T-helper 22 cell (primary cell): Measurements from ENCODE around the gene HCCS.
"Not testable (repeated sequence)": the region's sequence is repeated elsewhere in the genome, so short reads cannot be mapped to it uniquely, and the experiment has no call there.

Source experiments
- DNase-seq: peaks from one replicate; pipeline ENCODE4 v3.0.0-alpha.2; 2020; ENCODE audit warnings: low read depth

HCCS gene

DNA sequence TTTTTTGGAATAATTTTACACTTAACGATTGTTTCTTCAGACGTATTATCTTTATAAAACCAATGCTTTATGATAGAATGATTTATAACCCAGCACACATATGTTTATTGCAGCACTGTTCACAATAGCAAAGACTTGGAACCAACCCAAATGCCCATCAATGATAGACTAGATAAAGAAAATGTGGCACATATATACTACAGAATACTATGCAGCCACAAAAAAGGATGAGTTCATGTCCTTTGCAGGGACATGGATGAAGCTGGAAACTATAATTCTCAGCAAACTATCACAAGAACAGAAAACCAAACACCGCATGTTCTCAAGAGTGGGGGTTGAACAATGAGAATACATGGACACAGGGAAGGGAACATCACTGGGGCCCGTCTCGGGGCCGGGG is 12.0 kb downstream of the HCCS start:
- not testable (repeated sequence) for DNase-seq

DNA sequence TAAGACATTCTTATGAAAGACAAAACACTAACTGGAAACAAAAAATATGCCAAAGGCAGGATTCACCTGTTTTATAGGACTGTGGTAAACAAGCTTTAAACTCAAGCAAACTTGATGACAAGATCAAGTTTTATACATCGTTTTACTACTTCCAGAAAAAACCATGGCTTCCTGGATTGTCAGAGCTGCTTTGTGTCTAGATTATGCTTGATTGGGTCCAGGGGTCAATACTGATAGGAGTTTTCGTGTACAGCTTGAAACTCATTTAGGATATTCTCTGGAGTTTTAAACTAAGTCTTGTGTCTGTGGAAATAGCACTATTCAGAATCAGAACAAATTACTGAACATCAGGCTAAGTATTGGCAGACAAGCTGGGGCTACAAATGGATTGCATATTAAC is 13.0 kb downstream of the HCCS start:
- no peak for DNase-seq

DNA sequence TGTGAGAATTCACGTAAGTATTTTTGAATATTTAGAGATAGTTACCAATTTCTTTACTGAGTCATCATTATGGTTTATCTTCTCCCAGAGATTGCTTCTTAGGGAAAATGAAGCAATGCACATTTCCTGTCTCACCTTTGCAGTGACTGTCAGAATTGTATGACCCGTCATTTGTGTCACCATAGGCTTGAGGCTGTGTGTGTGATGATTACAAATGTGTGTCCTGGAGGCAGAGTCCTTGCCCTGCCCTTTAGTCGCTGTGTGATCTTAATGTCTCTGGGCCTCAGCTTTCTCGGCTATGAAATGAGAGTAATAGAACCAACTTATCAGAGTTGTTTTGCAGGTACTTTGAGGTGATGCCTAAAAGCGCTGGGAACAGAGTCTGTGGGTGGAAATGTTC is 13.9 kb downstream of the HCCS start:
- no peak for DNase-seq

DNA sequence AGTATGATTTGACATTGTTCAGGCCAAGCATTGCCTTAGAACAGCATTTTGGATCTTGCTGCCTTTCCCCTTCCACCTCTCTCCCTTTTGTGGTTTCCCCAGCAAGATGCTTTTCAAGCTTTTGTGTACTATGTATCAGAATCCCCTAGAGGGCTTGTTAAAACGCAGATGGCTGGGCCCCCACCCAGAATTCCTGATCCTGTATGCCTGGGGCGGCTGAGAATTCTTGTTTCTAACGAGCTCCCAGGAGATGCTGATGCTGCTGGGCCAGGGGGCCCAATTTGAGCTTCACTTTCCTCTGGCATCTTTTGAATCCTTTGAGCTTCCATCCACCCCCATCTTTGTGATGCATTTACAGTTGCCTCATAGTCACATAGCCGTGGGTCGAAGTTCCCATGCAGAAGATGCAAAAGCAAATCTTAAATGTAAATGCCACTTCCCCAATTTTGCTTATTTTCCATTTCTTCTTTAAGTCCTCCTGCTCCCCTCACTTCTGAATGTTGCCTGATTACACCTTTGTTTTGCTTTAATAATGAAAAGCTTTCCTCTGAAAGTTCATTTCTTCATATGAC is 18.5 kb downstream of the HCCS start:
- DNase-seq = no peak

DNA sequence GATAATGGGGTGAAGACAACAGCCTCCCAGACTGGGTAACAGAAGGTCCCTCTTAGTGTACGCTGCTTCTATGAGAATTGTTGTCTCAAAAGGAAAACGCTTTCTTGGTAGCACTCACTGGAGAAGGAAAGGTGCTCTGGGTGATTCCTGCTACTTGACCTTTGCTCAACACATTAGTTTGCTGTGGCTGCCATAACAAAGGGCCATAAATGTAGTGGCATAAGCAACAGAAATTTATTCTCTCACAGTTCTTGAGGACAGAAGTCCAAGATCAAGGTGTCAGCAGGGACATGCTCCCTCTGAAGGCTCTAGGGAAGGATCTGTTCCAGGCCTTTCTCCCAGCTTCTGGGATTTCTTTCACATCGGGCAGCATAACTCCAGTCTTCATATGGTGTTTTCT is 19.0 kb downstream of the HCCS start:
- no peak for DNase-seq

DNA sequence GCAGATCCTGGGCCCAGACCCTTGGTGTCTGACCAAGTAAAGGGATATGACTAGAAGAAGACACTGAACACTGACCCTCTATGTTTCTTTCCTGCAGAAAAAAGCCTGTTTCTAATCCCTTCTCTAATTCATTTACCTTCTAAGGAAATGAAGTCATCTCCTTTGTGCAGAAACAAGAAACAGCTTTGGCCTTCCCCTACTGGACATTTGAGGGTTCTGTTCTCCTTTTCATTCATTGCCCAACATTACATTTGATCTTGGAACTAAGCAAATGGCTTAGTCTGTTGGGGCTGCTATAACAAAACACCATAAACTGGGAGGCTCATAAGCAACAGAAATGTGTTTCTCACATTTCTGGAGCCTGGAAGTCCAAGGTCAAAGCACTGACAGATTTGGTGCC is 20.0 kb downstream of the HCCS start:
- no peak for DNase-seq

DNA sequence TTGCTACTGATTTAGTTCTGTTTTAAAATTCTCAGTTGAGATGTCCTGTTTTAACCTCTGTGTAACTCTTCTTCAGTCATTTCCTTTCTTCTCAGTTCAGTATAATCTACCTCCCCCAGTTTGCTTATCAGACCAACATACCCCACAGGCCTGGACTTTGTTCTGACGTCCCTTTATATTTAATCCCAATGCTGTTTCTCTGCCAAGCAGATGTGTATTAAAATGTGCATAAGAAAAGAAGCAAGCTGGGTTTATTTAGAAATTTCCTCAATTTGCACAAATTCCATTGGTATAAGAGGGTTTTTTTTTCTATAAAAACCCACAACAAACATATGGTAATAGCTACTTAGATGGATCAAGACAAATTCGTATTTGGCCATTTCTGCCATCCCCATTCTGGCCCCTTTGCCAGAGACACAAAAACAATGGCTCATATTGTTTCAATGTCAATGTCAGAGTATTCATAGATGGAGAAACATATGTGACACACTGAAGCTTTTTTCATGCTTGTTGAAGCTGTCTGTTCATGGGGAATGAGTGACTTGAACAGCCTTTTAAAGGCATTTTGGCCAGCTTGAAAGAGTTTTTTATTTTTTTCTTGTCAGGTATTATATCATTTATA is 24.5 kb downstream of the HCCS start:
- no peak for DNase-seq

DNA sequence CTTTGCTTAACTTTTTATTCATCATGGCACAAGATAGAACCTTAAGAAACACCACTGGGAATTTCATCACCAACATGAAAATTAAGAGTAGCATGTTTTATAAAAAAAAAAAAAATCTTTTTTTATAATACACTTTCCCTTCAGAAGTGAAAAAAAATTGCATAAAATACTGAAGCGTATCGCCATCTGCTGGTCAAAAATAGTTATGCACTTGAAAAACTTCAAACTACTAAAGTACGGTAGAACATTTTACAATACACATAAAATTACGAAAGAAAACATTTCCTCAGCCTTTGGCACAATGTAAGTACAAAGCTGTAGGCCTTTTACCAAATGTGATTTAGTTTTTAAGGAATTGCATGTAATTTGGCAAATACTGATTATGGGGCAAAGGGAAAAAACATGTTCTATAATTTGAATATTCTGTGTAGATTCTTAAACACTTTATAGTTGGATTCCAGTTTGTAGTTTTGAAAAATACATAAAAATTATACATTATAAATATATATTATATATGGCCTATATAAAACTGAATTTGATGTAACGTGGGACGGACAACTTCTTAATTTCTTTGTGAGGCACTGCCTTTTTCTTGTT is 26.5 kb downstream of the HCCS start:
- DNase-seq = no peak

DNA sequence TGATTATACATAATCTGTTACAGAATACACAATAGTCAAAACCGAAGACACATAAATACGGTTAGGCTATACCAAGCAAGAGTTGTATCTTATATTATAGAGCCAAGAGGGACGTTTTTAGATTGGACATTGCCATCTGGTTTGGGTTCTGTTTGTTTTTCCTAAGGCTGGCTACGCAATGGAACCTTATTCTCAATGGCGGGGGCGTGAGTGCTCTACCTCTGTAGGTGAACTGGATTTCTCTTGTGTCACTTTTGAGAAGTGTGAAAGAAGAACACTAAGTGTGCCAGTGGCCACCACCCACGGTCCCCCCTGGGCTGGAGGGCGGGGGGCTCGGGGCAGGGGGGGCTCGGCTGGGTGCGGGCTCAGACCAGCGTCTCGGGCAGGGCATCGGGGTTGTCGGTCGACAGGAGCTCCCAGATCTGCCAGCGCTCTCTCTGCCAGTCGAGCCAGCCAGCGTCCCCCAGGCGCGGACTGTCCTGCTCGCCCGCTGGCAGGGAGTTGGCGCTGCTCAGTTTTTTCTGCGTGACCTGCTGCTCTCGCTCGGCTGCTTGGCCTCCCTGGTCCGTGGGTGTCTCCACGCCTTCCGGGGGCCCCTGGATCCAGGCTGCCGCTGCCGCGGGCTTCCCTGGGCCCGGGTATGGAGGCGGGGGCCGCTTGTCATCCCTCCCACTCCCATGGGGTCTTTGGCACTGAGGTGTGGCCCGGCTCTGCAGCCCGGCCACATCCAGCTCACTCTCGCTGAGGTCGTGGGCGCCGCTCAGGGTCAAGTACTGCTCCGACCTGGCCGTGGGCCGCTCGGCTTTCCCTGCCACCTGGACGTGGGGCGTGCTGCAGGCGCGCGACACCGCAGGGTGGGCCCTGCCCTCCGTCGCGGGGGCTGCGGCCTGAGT is 27.6 kb downstream of the HCCS start:
- DNase-seq = no peak

DNA sequence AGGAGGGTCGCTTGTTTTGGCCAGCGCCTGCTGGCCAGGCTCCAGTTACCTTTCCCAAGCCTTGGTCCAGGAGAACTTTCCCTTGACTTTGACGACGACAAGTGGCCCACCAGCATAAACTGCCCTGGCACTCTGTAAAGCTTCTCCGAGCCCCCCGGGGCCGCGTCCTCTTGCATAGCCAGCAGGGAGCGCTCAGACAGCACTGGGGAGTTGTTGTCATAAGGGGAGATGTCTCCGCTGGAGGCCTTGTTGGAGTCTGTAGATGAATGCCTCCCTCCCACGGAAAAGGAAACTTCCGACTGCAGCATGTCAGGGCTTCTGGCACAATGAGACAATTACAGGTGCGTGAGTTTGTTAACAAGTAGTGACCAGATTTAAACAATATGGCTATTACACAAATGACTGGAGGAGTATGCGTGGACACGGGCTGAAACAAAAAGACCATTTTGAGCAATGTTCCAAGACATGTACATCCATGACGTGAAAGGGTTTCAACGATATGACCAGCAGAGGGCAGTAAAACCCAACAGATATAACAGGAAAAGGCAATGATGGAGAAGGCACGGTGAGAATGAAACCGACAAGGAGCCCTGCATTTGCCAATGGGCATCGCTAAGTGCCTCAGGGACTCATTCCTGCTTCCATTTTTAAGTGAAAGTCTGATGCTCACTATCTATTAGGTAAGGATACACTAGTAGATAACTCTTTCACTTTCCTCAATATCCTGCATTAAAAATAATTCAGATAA is 33.0 kb downstream of the HCCS start:
- peak; percentile 2 for DNase-seq

DNA sequence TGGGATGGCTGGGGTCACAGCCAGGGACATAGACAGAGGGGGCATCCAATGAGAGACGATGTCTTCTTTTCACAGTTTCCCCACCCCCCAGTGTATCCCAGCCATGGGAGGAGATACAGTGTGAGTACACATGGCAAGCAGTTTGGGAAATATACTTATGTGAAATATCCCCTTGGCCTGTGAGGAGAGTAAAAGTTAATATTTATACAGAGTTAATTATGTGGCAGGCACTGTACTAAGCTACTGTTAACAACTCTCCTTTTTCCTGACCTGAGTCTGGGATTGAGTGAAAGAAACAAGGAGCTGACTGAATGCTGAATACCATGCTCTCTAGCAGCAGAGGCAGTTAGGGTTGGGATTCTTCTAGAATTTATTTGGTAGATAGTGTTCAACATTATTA is 35.3 kb downstream of the HCCS start:
- DNase-seq = no peak

DNA sequence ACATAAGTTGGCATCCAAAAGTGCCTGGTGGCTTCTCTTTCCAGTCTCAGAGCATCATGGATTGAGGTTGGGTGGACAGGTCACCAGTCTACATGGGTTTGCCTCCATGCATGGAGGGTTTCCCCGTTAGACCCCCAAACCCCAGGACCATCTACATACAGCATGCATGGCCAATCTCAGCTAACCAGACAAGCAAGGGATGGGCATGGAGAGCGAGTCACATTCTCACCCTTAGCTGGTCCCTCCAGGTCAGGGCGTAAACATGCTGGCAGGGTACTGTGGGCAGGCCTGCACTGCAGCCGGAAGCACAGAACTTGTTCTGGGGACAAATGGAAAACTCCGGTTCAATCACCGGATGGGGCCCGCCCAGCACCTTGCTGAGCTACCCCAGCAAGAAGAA is 37.3 kb downstream of the HCCS start:
- no peak for DNase-seq

DNA sequence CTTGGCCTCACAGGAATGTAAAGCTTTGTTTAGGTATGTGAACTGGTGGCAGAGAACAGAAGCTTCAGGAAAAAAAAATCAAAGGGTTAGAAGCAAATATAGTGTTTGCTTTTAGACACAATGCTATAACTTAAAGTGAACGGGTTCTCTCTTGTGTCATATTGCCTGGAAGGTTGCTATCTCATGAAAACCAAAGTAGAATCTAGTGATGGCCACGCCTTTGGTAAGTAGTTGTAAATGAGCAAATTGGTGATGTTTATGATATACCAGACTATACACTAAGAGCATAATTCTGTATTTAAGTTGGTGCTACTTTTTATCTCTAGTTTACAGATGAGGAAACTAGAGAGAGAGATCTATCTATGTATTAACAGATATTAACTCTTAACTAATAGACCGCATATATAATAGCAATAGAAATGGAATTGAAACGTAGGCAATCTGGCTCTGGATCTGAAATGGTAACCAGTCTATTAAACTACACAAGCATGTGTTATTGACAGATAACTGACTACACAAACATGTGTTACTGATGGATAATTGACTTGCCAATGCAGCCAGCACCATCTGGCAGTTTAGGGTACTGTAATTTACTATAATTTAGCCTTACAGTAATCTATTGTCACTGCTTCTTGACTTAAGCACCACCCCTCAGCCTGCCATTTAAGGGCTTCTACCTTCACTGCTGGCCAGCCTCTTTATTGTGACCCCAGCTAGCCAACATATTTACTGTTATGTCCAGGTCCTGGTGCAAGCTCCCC is 40.8 kb downstream of the HCCS start:
- DNase-seq = no peak

DNA sequence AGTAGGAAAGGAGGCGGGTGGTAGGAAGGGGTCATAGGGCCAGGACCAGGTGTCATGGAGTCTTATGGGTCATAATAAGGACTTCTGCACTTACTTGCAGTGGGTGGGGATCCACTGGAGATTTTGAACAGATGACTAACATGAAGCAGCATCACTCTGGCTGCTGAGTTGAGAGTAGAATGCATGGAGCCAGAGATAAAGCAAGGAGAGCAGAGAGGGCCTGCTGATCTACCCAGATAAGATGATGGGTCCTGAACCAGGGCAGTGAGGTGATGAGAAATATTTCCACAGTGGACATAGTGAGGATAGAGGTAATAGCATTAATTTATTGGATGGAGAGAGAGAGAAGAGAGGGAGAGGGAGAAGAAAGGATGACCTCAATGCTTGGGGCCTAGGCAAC is 48.0 kb downstream of the HCCS start:
- no peak for DNase-seq

DNA sequence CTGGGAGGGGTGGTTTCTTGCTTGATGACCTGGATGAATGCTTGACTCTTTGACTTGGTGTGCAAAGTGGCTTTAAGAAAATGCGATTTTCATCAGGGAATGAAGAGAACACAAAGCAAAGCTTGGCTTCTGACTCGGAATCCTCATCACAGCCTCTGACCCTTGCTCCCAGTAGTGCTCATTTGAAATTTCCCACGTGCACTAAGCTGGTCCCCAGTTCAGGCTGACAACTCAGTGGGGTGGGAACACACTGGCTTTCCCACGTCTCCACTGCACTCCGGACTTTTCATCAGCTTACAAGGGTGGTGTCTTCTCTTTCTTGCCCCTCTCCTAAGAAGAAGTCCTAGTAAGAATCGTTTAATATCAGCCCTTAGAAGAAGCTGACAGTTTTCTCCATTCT is 53.3 kb downstream of the HCCS start:
- DNase-seq = no peak

DNA sequence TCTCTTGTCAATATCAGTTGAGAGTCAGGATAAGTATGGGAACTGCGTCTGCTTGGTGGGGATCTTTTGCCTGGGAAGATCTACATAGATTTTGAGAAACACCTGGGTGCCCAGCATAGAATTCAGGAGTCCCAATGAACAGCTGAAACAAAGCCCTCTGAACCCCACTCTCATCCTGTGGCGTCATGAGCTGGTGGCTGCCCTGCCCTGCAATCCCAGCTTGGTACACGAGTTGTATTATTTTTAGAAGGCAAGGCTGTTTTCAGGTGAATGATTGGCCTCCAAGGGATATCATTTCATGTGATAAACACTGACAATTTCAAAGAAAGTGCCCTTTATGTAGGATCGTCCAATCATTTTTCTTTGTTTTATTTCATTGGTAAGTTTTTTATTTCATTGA is 60.8 kb downstream of the HCCS start:
- no peak for DNase-seq

DNA sequence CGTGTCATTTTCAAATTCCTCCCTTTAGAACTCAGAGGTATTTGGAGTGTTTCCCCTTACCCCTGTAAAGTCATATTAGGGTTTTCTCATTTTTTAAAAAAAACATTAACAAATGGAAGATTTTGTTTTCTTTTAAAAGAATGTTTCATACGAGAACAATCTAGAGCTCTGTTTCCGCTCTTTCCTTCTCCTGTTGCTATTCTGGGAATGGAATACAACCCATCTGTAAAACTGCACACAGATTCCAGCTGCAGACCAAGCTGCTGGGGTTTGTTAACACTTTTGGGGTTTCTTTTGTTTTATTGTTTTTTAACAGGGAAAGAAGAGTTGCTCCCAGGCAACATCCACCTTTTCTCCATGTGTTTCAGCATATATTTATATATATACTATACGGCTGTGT is 61.3 kb downstream of the HCCS start:
- DNase-seq = no peak
